ENCODE data around the gene BGLAP. TPM values are rescaled to one million over a fixed set of nuclear protein-coding genes. Genes with fewer than 3 reads are reported as not detected.

The BGLAP gene
- polyA plus RNA-seq, 1 donor (not counting 4 experiments of a cell fraction or from before 2014, with no cell fraction given): 0.12 TPM

GRCh38 chr1:156281281-156281680 is 39.3 kb downstream of the BGLAP start:
- H3K4me3 ChIP-seq (ENCODE audit: control insufficient read depth in 2 of 3, extremely low read depth in 1 of 3, insufficient read depth in 2 of 3, low read depth in 1 of 3, low read length in 3 of 3): peak overlapping the region; percentile 54 to 89 (median 85)
- no peaks in the 10 kb centered on the region for H3K27me3 ChIP-seq (ENCODE audit: control insufficient read depth, extremely low read depth, insufficient read depth, low read length)
- H4K20me1 ChIP-seq (ENCODE audit: control insufficient read depth, extremely low read depth, insufficient read depth, low read length): no peaks in the 10 kb centered on the region
- dilution Hi-C loops (cut with MboI; ENCODE audit: extremely low pct_ligation_motif_present, low sequenced_read_pairs): no loop called here
- TF ChIP-seq EZH2 (IDR thresholded peaks at IDR 0.05; ENCODE audit: low read length) (no peak), CTCF (optimal IDR thresholded peaks at IDR 0.05 in 1 of 3, IDR thresholded peaks at IDR 0.05 in 1 of 3, conservative IDR thresholded peaks at IDR 0.05 in 1 of 3; ENCODE audit: extremely low read depth in 1 of 3, insufficient read depth in 2 of 3, low read length in 3 of 3) (no peak)
- H3K9me3 ChIP-seq (ENCODE audit: control insufficient read depth, low read depth, low read length): no peaks in the 10 kb centered on the region
- FAIRE-seq (no peak), DNase-seq (ENCODE audit: low read depth, low spot score) (no peak)
- H3K27ac ChIP-seq (ENCODE audit: control insufficient read depth, insufficient read depth, low read length): peak overlapping the region; percentile 80
- peaks cover 33% of the 10 kb centered on the region for H3K4me1 ChIP-seq (ENCODE audit: control insufficient read depth, extremely low read depth, insufficient read depth, low read length)
- H3K79me2 ChIP-seq (ENCODE audit: control insufficient read depth, insufficient read depth, low read length): peaks cover 62% of the 10 kb centered on the region
- peak overlapping the region; percentile 92 for H3K9ac ChIP-seq (ENCODE audit: control insufficient read depth, extremely low read depth, insufficient read depth, low read length)
- H3K9me1 ChIP-seq (ENCODE audit: control insufficient read depth, extremely low read depth, insufficient read depth, low read length): no peaks in the 10 kb centered on the region
- peak overlapping the region; percentile 90 for H3K4me2 ChIP-seq (ENCODE audit: control insufficient read depth, extremely low read depth, insufficient read depth, low read depth, low read length)
- H2AFZ ChIP-seq (ENCODE audit: control insufficient read depth, low read length): no peak overlapping the region
- H3K36me3 ChIP-seq (ENCODE audit: control insufficient read depth in 2 of 2, extremely low read depth in 1 of 2, insufficient read depth in 2 of 2, low read length in 2 of 2): peaks cover 14 to 21% of the 10 kb centered on the region in 2 experiments

GRCh38 chr1:156281693-156282478 is 39.9 kb downstream of the BGLAP start:
- DNase-seq (ENCODE audit: low read depth, low spot score): no peak
- H3K27ac ChIP-seq (ENCODE audit: control insufficient read depth, insufficient read depth, low read length): peak overlapping the region; percentile 80
- TF ChIP-seq CTCF (optimal IDR thresholded peaks at IDR 0.05 in 1 of 3, IDR thresholded peaks at IDR 0.05 in 1 of 3, conservative IDR thresholded peaks at IDR 0.05 in 1 of 3; ENCODE audit: extremely low read depth in 1 of 3, insufficient read depth in 2 of 3, low read length in 3 of 3) (no peak), EZH2 (IDR thresholded peaks at IDR 0.05; ENCODE audit: low read length) (no peak)
- no peak for FAIRE-seq
- H3K79me2 ChIP-seq (ENCODE audit: control insufficient read depth, insufficient read depth, low read length): peaks cover 62% of the 10 kb centered on the region
- H3K4me2 ChIP-seq (ENCODE audit: control insufficient read depth, extremely low read depth, insufficient read depth, low read depth, low read length): peak overlapping the region; percentile 90
- no peaks in the 10 kb centered on the region for H3K27me3 ChIP-seq (ENCODE audit: control insufficient read depth, extremely low read depth, insufficient read depth, low read length)
- H3K9me1 ChIP-seq (ENCODE audit: control insufficient read depth, extremely low read depth, insufficient read depth, low read length): no peaks in the 10 kb centered on the region
- dilution Hi-C loops (cut with MboI; ENCODE audit: extremely low pct_ligation_motif_present, low sequenced_read_pairs): no loop called here
- H2AFZ ChIP-seq (ENCODE audit: control insufficient read depth, low read length): peak overlapping the region; percentile 39
- H3K9ac ChIP-seq (ENCODE audit: control insufficient read depth, extremely low read depth, insufficient read depth, low read length): peak overlapping the region; percentile 92
- H4K20me1 ChIP-seq (ENCODE audit: control insufficient read depth, extremely low read depth, insufficient read depth, low read length): no peaks in the 10 kb centered on the region
- peaks cover 14 to 18% of the 10 kb centered on the region in 2 experiments for H3K36me3 ChIP-seq (ENCODE audit: control insufficient read depth in 2 of 2, extremely low read depth in 1 of 2, insufficient read depth in 2 of 2, low read length in 2 of 2)
- peak overlapping the region; percentile 54 to 89 (median 85) for H3K4me3 ChIP-seq (ENCODE audit: control insufficient read depth in 2 of 3, extremely low read depth in 1 of 3, insufficient read depth in 2 of 3, low read depth in 1 of 3, low read length in 3 of 3)
- H3K9me3 ChIP-seq (ENCODE audit: control insufficient read depth, low read depth, low read length): no peaks in the 10 kb centered on the region
- peaks cover 33% of the 10 kb centered on the region for H3K4me1 ChIP-seq (ENCODE audit: control insufficient read depth, extremely low read depth, insufficient read depth, low read length)

Measured in keratinocyte (primary cell).